ENCODE measurements around the gene IPCEF1. TPM values are rescaled to one million over a fixed set of nuclear protein-coding genes. Genes with fewer than 3 reads are reported as not detected.

The IPCEF1 gene
- polyA plus RNA-seq, 1 donor from 2014 or later = 3.9 TPM

DNA sequence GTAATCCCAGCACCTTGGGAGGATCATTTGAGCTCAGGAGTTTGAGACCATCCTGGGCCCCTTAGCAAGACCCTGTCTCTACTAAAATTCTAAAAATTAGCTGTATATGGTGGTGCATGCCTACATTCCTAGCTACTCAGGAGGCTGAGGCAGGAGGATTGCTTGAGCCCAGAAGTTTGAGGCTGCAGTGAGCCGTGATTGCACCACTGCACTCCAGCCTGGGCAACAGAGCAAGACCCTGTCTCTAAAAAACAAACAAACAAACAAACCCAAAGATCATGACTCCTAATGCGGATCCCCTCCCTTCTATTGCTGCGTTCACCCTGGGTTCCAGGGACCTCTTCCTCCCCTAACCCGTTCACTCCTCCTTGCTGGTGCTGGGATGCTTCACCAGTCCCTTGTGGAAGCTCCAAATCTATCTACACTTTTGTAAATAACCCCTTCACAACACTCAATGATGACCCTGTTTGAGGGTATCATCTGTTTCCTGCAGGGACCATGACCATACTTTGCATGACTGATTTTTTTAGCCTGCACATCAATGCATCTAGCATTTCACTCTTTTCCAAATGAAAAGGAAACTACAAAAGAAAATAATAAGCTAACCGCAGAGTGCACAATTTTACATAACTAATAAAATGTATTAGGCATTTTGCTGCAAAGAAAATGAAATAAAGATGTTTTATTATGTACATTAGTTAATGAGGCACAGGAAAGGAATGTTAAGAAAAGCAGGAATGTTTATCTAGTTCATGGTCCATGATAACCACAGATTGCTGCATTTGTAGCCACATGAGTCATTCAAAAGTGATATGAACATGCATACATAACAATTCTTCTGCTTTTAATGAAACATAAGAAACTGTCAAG is 30.5 kb upstream of the IPCEF1 start:
- no peak for TF ChIP-seq POLR2AphosphoS5 (IDR thresholded peaks at IDR 0.05)
- TF ChIP-seq, protein P1, sequence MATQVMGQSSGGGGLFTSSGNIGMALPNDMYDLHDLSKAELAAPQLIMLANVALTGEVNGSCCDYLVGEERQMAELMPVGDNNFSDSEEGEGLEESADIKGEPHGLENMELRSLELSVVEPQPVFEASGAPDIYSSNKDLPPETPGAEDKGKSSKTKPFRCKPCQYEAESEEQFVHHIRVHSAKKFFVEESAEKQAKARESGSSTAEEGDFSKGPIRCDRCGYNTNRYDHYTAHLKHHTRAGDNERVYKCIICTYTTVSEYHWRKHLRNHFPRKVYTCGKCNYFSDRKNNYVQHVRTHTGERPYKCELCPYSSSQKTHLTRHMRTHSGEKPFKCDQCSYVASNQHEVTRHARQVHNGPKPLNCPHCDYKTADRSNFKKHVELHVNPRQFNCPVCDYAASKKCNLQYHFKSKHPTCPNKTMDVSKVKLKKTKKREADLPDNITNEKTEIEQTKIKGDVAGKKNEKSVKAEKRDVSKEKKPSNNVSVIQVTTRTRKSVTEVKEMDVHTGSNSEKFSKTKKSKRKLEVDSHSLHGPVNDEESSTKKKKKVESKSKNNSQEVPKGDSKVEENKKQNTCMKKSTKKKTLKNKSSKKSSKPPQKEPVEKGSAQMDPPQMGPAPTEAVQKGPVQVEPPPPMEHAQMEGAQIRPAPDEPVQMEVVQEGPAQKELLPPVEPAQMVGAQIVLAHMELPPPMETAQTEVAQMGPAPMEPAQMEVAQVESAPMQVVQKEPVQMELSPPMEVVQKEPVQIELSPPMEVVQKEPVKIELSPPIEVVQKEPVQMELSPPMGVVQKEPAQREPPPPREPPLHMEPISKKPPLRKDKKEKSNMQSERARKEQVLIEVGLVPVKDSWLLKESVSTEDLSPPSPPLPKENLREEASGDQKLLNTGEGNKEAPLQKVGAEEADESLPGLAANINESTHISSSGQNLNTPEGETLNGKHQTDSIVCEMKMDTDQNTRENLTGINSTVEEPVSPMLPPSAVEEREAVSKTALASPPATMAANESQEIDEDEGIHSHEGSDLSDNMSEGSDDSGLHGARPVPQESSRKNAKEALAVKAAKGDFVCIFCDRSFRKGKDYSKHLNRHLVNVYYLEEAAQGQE (IDR thresholded peaks at IDR 0.05; ENCODE audit: borderline replicate concordance) = no peak
- TF ChIP-seq EZH2 (IDR thresholded peaks at IDR 0.05; ENCODE audit: borderline replicate concordance, insufficient read depth, low read length, poor library complexity, severe bottlenecking) = no peak
- TF ChIP-seq RAD21 (conservative IDR thresholded peaks at IDR 0.05) = no peak
- TF ChIP-seq TAF1 (IDR thresholded peaks at IDR 0.05; ENCODE audit: low read depth) = no peak
- no peak for TF ChIP-seq MXI1 (conservative IDR thresholded peaks at IDR 0.05; ENCODE audit: poor library complexity, severe bottlenecking)
- no peak for TF ChIP-seq CTCF (IDR thresholded peaks at IDR 0.05; ENCODE audit: poor library complexity, severe bottlenecking)
- no peak for TF ChIP-seq EP300 (conservative IDR thresholded peaks at IDR 0.05; ENCODE audit: poor library complexity, severe bottlenecking)
- no peak for TF ChIP-seq SMC3 (conservative IDR thresholded peaks at IDR 0.05; ENCODE audit: poor library complexity)
- H4K20me1 ChIP-seq (ENCODE audit: insufficient read depth) = no peaks in the 10 kb centered on the region
- H2AFZ ChIP-seq (ENCODE audit: low read depth, low read length) = no peak overlapping the region
- no peaks in the 10 kb centered on the region for H3K79me2 ChIP-seq (replicated peaks; ENCODE audit: insufficient read depth, low read length)
- H3K4me2 ChIP-seq (ENCODE audit: low read length) = no peak overlapping the region
- H3K9me3 ChIP-seq (ENCODE audit: low read length) = no peaks in the 10 kb centered on the region
- H3K9ac ChIP-seq (ENCODE audit: low read length) = no peak overlapping the region
- no peaks in the 10 kb centered on the region for H3K36me3 ChIP-seq (ENCODE audit: insufficient read depth, low read length)
- H3K9me2 ChIP-seq (ENCODE audit: insufficient read depth, low read length) = no peaks in the 10 kb centered on the region
- no peaks in the 10 kb centered on the region for H3F3A ChIP-seq (ENCODE audit: insufficient read depth, low read length, poor library complexity, severe bottlenecking)
- no peak overlapping the region for H3K4me3 ChIP-seq (ENCODE audit: low read length)
- no peak overlapping the region for H3K27ac ChIP-seq (ENCODE audit: low read length)
- no peaks in the 10 kb centered on the region for H3K27me3 ChIP-seq (ENCODE audit: insufficient read depth, low read depth, low read length)

- Histone ChIP-seq H3K36me3 (ENCODE audit: insufficient read depth, low read length) (no peaks in the 10 kb centered on the region), H3K27me3 (ENCODE audit: insufficient read depth, low read depth, low read length) (no peaks in the 10 kb centered on the region), H3K9ac (ENCODE audit: low read length) (no peak overlapping the region), H4K20me1 (ENCODE audit: insufficient read depth) (no peaks in the 10 kb centered on the region), H3F3A (ENCODE audit: insufficient read depth, low read length, poor library complexity, severe bottlenecking) (no peaks in the 10 kb centered on the region), H3K27ac (ENCODE audit: low read length) (no peak overlapping the region), H3K4me2 (ENCODE audit: low read length) (no peak overlapping the region), H2AFZ (ENCODE audit: low read depth, low read length) (no peak overlapping the region), H3K4me3 (ENCODE audit: low read length) (no peak overlapping the region), H3K9me3 (ENCODE audit: low read length) (no peaks in the 10 kb centered on the region), H3K9me2 (ENCODE audit: insufficient read depth, low read length) (no peaks in the 10 kb centered on the region), H3K79me2 (replicated peaks; ENCODE audit: insufficient read depth, low read length) (no peaks in the 10 kb centered on the region)
- TF ChIP-seq CTCF (IDR thresholded peaks at IDR 0.05; ENCODE audit: poor library complexity, severe bottlenecking) = no peak
- no peak for TF ChIP-seq POLR2AphosphoS5 (IDR thresholded peaks at IDR 0.05)
- TF ChIP-seq, protein P1 (IDR thresholded peaks at IDR 0.05; ENCODE audit: borderline replicate concordance) = no peak
- no peak for TF ChIP-seq TAF1 (IDR thresholded peaks at IDR 0.05; ENCODE audit: low read depth)
- TF ChIP-seq SMC3 (conservative IDR thresholded peaks at IDR 0.05; ENCODE audit: poor library complexity) = no peak
- no peak for TF ChIP-seq RAD21 (conservative IDR thresholded peaks at IDR 0.05)
- no peak for TF ChIP-seq EZH2 (IDR thresholded peaks at IDR 0.05; ENCODE audit: borderline replicate concordance, insufficient read depth, low read length, poor library complexity, severe bottlenecking)
- TF ChIP-seq EP300 (conservative IDR thresholded peaks at IDR 0.05; ENCODE audit: poor library complexity, severe bottlenecking) = no peak
- TF ChIP-seq MXI1 (conservative IDR thresholded peaks at IDR 0.05; ENCODE audit: poor library complexity, severe bottlenecking) = no peak
Observed at GRCh38 chr6:154384191-154384590, 27.6 kb upstream of the IPCEF1 start.
